Measurements from ENCODE around the gene CRELD2.
"Not testable (repeated sequence)": the region's sequence is repeated elsewhere in the genome, so short reads cannot be mapped to it uniquely, and the experiment has no call there.

The CRELD2 gene

GRCh38 chr22:49941507-49942316 lies 23.3 kb downstream of the CRELD2 start:
- Histone ChIP-seq H3K27me3 (ENCODE audit: insufficient read depth, low read depth, severe bottlenecking) (no peaks in the 10 kb centered on the region), H3K9me3 (ENCODE audit: severe bottlenecking) (no peaks in the 10 kb centered on the region), H3K27ac (no peak overlapping the region; the same call in 1 of the 2 replicates), H3K4me3 (ENCODE audit: low read depth, low read length) (no peak overlapping the region), H3K36me3 (no peaks in the 10 kb centered on the region)
- DNase-seq = no peak
- TF ChIP-seq CTCF (IDR thresholded peaks at IDR 0.05; ENCODE audit: low read depth, low read length) = no peak

GRCh38 chr22:49942565-49943404 lies 24.4 kb downstream of the CRELD2 start:
- Histone ChIP-seq H3K27ac (peak overlapping the region; percentile 60), H3K36me3 (no peaks in the 10 kb centered on the region), H3K4me3 (ENCODE audit: low read depth, low read length) (no peak overlapping the region), H3K9me3 (ENCODE audit: severe bottlenecking) (no peaks in the 10 kb centered on the region), H3K27me3 (ENCODE audit: insufficient read depth, low read depth, severe bottlenecking) (no peaks in the 10 kb centered on the region)
- peak; percentile 74 for DNase-seq
- no peak for TF ChIP-seq CTCF (IDR thresholded peaks at IDR 0.05; ENCODE audit: low read depth, low read length)

GRCh38 chr22:49943405-49943765 lies 25.0 kb downstream of the CRELD2 start:
- TF ChIP-seq CTCF (IDR thresholded peaks at IDR 0.05; ENCODE audit: low read depth, low read length) = no peak
- DNase-seq = no peak
- Histone ChIP-seq H3K4me3 (ENCODE audit: low read depth, low read length) (no peak overlapping the region), H3K36me3 (no peaks in the 10 kb centered on the region), H3K27me3 (ENCODE audit: insufficient read depth, low read depth, severe bottlenecking) (no peaks in the 10 kb centered on the region), H3K27ac (peak overlapping the region; percentile 60), H3K9me3 (ENCODE audit: severe bottlenecking) (no peaks in the 10 kb centered on the region)

- TF ChIP-seq CTCF (IDR thresholded peaks at IDR 0.05; ENCODE audit: low read depth, low read length) = no peak
- H3K9me3 ChIP-seq (ENCODE audit: severe bottlenecking) = no peaks in the 10 kb centered on the region
- peak overlapping the region; percentile 75 for H3K27ac ChIP-seq
- no peaks in the 10 kb centered on the region for H3K27me3 ChIP-seq (ENCODE audit: insufficient read depth, low read depth, severe bottlenecking)
- no peak overlapping the region for H3K4me3 ChIP-seq (ENCODE audit: low read depth, low read length)
- DNase-seq = no peak
- H3K36me3 ChIP-seq = no peaks in the 10 kb centered on the region
These were observed 25.5 kb downstream of the CRELD2 start for GRCh38 chr22:49943771-49944398.

- DNase-seq = no peak
- H3K9me3 ChIP-seq (ENCODE audit: severe bottlenecking) = no peaks in the 10 kb centered on the region
- H3K27ac ChIP-seq = peak overlapping the region; percentile 75
- no peak for TF ChIP-seq CTCF (IDR thresholded peaks at IDR 0.05; ENCODE audit: low read depth, low read length)
- H3K27me3 ChIP-seq (ENCODE audit: insufficient read depth, low read depth, severe bottlenecking) = no peaks in the 10 kb centered on the region
- no peak overlapping the region for H3K4me3 ChIP-seq (ENCODE audit: low read depth, low read length)
- no peaks in the 10 kb centered on the region for H3K36me3 ChIP-seq
These were observed 26.0 kb downstream of the CRELD2 start for GRCh38 chr22:49944399-49944891.

- H3K36me3 ChIP-seq; H3K27me3 ChIP-seq (ENCODE audit: insufficient read depth, low read depth, severe bottlenecking); H3K9me3 ChIP-seq (ENCODE audit: severe bottlenecking); H3K4me3 ChIP-seq (ENCODE audit: low read depth, low read length): not testable (repeated sequence)
- DNase-seq = peak; percentile 51
- peak overlapping the region; percentile 81 for H3K27ac ChIP-seq
These were observed 26.8 kb downstream of the CRELD2 start for GRCh38 chr22:49945042-49945794.
